CD14-positive monocyte (primary cell): Measurements from ENCODE around the gene CHST11. TPM values are rescaled to one million over a fixed set of nuclear protein-coding genes. Genes with fewer than 3 reads are reported as not detected.

Experiments used
- DNase-seq, 3 donors: peaks; one replicate each; pipeline ENCODE4 v3.0.0-alpha.2; 2011 to 2022
- H2AFZ ChIP-seq: 2 replicates; pipeline ENCODE4 v1.6.0; 2012; ENCODE audit warnings: mild to moderate bottlenecking, low read depth, low read length, inconsistent platforms; ENCODE audit not compliant: insufficient read depth, poor library complexity, severe bottlenecking
- H3K27ac ChIP-seq, 2 donors: 1 replicate in 1 of 2; 2 replicates in 1 of 2; pipeline ENCODE4 v1.5.1; 2012 to 2013; ENCODE audit warnings: low read length in 2 of 2, control low read depth in 1 of 2, inconsistent platforms in 1 of 2, low read depth in 1 of 2, mild to moderate bottlenecking in 1 of 2
- H3K27me3 ChIP-seq, 2 donors: one replicate each; pipeline versions ENCODE4 v1.6.0 to v1.6.1; 2011 to 2013; ENCODE audit warnings: low read length in 2 of 2; ENCODE audit not compliant: control insufficient read depth in 2 of 2, insufficient read depth in 2 of 2
- H3K36me3 ChIP-seq, 2 donors: replicated peaks in 1 of 2; 1 replicate in 1 of 2; 2 replicates in 1 of 2; pipeline versions ENCODE4 v1.5.1 to v1.6.1; 2012 to 2013; ENCODE audit warnings: low read length in 2 of 2, control low read depth in 1 of 2, inconsistent platforms in 1 of 2, mild to moderate bottlenecking in 1 of 2; ENCODE audit not compliant: insufficient read depth in 2 of 2, control insufficient read depth in 1 of 2
- H3K4me1 ChIP-seq, 2 donors: 1 replicate in 1 of 2; 2 replicates in 1 of 2; pipeline versions ENCODE4 v1.5.1 to v1.6.1; 2012 to 2013; ENCODE audit warnings: low read length in 2 of 2, control low read depth in 1 of 2, inconsistent platforms in 1 of 2, mild to moderate bottlenecking in 1 of 2, moderate library complexity in 1 of 2; ENCODE audit not compliant: insufficient read depth in 2 of 2, control insufficient read depth in 1 of 2
- H3K4me2 ChIP-seq: replicated peaks from 2 replicates; pipeline ENCODE3; 2012; ENCODE audit warnings: low read length, moderate library complexity, mild to moderate bottlenecking; ENCODE audit not compliant: poor library complexity, severe bottlenecking; ENCODE audit errors: extremely low read depth
- H3K4me3 ChIP-seq, 3 experiments: fragments of 200-600 bp in 1 of 3; sonication (generic) in 1 of 3; replicated peaks in 1 of 3; 1 replicate in 2 of 3; 2 replicates in 1 of 3; pipeline ENCODE4 v1.5.1; 2011 to 2013; ENCODE audit warnings: low read length in 3 of 3, mild to moderate bottlenecking in 3 of 3, control low read depth in 2 of 3, low read depth in 2 of 3, inconsistent platforms in 1 of 3, moderate library complexity in 1 of 3
- H3K79me2 ChIP-seq: 2 replicates; pipeline ENCODE4 v1.6.0; 2012; ENCODE audit warnings: mild to moderate bottlenecking, control low read depth, inconsistent platforms, low read length, moderate library complexity; ENCODE audit not compliant: insufficient read depth
- H3K9ac ChIP-seq: 2 replicates; pipeline ENCODE4 v1.6.0; 2017; ENCODE audit warnings: low read length, mild to moderate bottlenecking; ENCODE audit not compliant: insufficient read depth, poor library complexity, severe bottlenecking
- H3K9me3 ChIP-seq, 2 donors: replicated peaks in 1 of 2; 1 replicate in 1 of 2; 2 replicates in 1 of 2; pipeline versions ENCODE4 v1.5.1 to v1.6.1; 2012 to 2013; ENCODE audit warnings: low read length in 2 of 2, control low read depth in 1 of 2; ENCODE audit not compliant: control insufficient read depth in 1 of 2, insufficient read depth in 1 of 2
- H4K20me1 ChIP-seq: 2 replicates; pipeline ENCODE4 v1.6.0; 2012; ENCODE audit warnings: mild to moderate bottlenecking, low read length, control low read depth, moderate library complexity; ENCODE audit not compliant: insufficient read depth
- H3K27ac Mint-ChIP-seq, 7 donors: one replicate each; pipeline ENCODE4 v1.8.0; 2020; ENCODE audit warnings: mild to moderate bottlenecking in 7 of 7, mixed read lengths in 7 of 7, moderate library complexity in 6 of 7, inconsistent platforms in 2 of 7
- H3K27me3 Mint-ChIP-seq, 3 donors: one replicate each; pipeline ENCODE4 v1.8.0; 2021 to 2022; ENCODE audit warnings: low read depth in 3 of 3, mild to moderate bottlenecking in 3 of 3, mixed read lengths in 3 of 3, moderate library complexity in 3 of 3, inconsistent platforms in 1 of 3
- H3K36me3 Mint-ChIP-seq, 2 donors: one replicate each; pipeline ENCODE4 v1.8.0; 2020; ENCODE audit warnings: mixed read lengths in 2 of 2, inconsistent platforms in 1 of 2, mild to moderate bottlenecking in 1 of 2
- H3K4me1 Mint-ChIP-seq: one replicate; pipeline ENCODE4 v1.8.0; 2020; ENCODE audit warnings: mild to moderate bottlenecking, mixed read lengths
- H3K4me3 Mint-ChIP-seq, 2 donors: one replicate each; pipeline ENCODE4 v1.8.0; 2020; ENCODE audit warnings: mild to moderate bottlenecking in 2 of 2, mixed read lengths in 2 of 2, moderate library complexity in 1 of 2
- H3K9me3 Mint-ChIP-seq, 7 donors: one replicate each; pipeline ENCODE4 v1.8.0; 2020 to 2022; ENCODE audit warnings: mixed read lengths in 7 of 7, mild to moderate bottlenecking in 6 of 7, moderate library complexity in 6 of 7, inconsistent platforms in 2 of 7
- CTCF ChIP-seq: fragments of 200-600 bp; IDR thresholded peaks from one replicate; pipeline ENCODE4 v1.8.0; 2022; ENCODE audit warnings: antibody characterized with exemption, mild to moderate bottlenecking
- WGBS: methylation state at CpG from one replicate; pipeline ENCODE4 v1.1.5; 2013; ENCODE audit warnings: missing lambda C conversion rate; ENCODE audit not compliant: insufficient coverage; 5-methylcytosine and 5-hydroxymethylcytosine counted together
- intact Hi-C, 2 donors: fragments of 100-400 bp; cut with micrococcal nuclease; formaldehyde crosslinking; loops; one replicate each; pipeline versions ENCODE4 v1.15.0 to v1.15.1; 2023
- polyA plus RNA-seq, 3 donors: library from polyadenylated mRNA; depleted of rRNA in 1 of 3; unstranded in 2 of 3; stranded (reverse) in 1 of 3; fragments of 300-500 nt in 2 of 3; fragments of >200 nt in 1 of 3; fragmentation: Illumina TruSeq in 2 of 3; gene quantifications; 1 replicate in 2 of 3; 2 replicates in 1 of 3; pipeline ENCODE4 v1.2.3, GENCODE V29; 2012 to 2021

The CHST11 gene
- polyA plus RNA-seq, 3 donors: 44.4 to 66.6 (median 48.4) TPM

GRCh38 chr12:104729091-104729490 lies 272.3 kb downstream of the CHST11 start:
- Histone ChIP-seq H3K4me2 (no peak overlapping the region), H2AFZ (no peak overlapping the region), H3K4me3 (no peak overlapping the region), H3K27me3 (no peaks in the 10 kb centered on the region), H3K9ac (no peak overlapping the region), H3K79me2 (peaks cover 92% of the 10 kb centered on the region), H3K4me1 (peaks cover 25 to 26% of the 10 kb centered on the region in 2 donors), H4K20me1 (peaks cover 55% of the 10 kb centered on the region), H3K27ac (peak overlapping the region in 1 of 2 donors; percentile 76), H3K9me3 (no peaks in the 10 kb centered on the region), H3K36me3 (peaks cover 5 to 46% of the 10 kb centered on the region in 2 donors)
- no CpG with 5 or more reads among the region's 1 CpG for WGBS
- Mint-ChIP-seq H3K27ac (peak overlapping the region in 4 of 7 donors; percentile 26 to 69 (median 65)), H3K4me1 (peaks cover 29% of the 10 kb centered on the region), H3K4me3 (no peak overlapping the region), H3K9me3 (no peaks in the 10 kb centered on the region), H3K36me3 (peaks cover 26 to 52% of the 10 kb centered on the region in 2 donors), H3K27me3 (peaks cover 0 to 4% (median 0%) of the 10 kb centered on the region in 3 donors)
- no peak for DNase-seq
- intact Hi-C loops: no loop called here
- TF ChIP-seq CTCF: no peak

GRCh38 chr12:104729610-104730446 lies 273.1 kb downstream of the CHST11 start:
- H3K27me3 ChIP-seq: no peaks in the 10 kb centered on the region
- no peak overlapping the region for H2AFZ ChIP-seq
- peaks cover 25 to 30% of the 10 kb centered on the region in 2 donors for H3K4me1 ChIP-seq
- H3K36me3 Mint-ChIP-seq: peaks cover 26 to 50% of the 10 kb centered on the region in 2 donors
- peaks cover 92% of the 10 kb centered on the region for H3K79me2 ChIP-seq
- no peaks in the 10 kb centered on the region for H3K9me3 ChIP-seq
- DNase-seq: no peak
- peaks cover 5 to 46% of the 10 kb centered on the region in 2 donors for H3K36me3 ChIP-seq
- no peak overlapping the region for H3K4me3 ChIP-seq
- no peaks in the 10 kb centered on the region for H3K9me3 Mint-ChIP-seq
- peak overlapping the region in 4 of 7 donors; percentile 62 to 83 (median 68) for H3K27ac Mint-ChIP-seq
- H3K4me2 ChIP-seq: no peak overlapping the region
- H3K27ac ChIP-seq: peak overlapping the region in 1 of 2 donors; percentile 23
- peaks cover 0 to 4% (median 0%) of the 10 kb centered on the region in 3 donors for H3K27me3 Mint-ChIP-seq
- no peak overlapping the region for H3K4me3 Mint-ChIP-seq
- peaks cover 63% of the 10 kb centered on the region for H4K20me1 ChIP-seq
- intact Hi-C loops: no loop called here
- no peak for TF ChIP-seq CTCF
- H3K4me1 Mint-ChIP-seq: peaks cover 33% of the 10 kb centered on the region
- WGBS: 87% methylated on average over 18 of the region's 19 CpGs
- no peak overlapping the region for H3K9ac ChIP-seq
